Measurements from ENCODE around the gene DENND1B. TPM values are rescaled to one million over a fixed set of nuclear protein-coding genes. Genes with fewer than 3 reads are reported as not detected.

Gene DENND1B
- total and polyA plus RNA-seq, 9 of the 15 experiments (the other 6 are each of a cell fraction or from before 2014, with no cell fraction given) = 2.1 to 12.1 (median 7.5) TPM

GRCh38 chr1:197692965-197693364 lies 82.3 kb downstream of the DENND1B start (continued):
- TF ChIP-seq DEAF1 (CRISPR knock-in tag; IDR thresholded peaks at IDR 0.05) (peak; percentile 83), CTCF (IDR thresholded peaks at IDR 0.05 in 2 of 3, conservative IDR thresholded peaks at IDR 0.05 in 1 of 3; ENCODE audit: insufficient read depth in 2 of 3, low read depth in 1 of 3, low read length in 3 of 3) (peak in 2 of 3 experiments; percentile 25 to 60; a peak in 3 of 6 replicates), PCBP1 (IDR thresholded peaks at IDR 0.05; ENCODE audit: low read depth, low read length, poor library complexity, severe bottlenecking) (no peak)

DNA sequence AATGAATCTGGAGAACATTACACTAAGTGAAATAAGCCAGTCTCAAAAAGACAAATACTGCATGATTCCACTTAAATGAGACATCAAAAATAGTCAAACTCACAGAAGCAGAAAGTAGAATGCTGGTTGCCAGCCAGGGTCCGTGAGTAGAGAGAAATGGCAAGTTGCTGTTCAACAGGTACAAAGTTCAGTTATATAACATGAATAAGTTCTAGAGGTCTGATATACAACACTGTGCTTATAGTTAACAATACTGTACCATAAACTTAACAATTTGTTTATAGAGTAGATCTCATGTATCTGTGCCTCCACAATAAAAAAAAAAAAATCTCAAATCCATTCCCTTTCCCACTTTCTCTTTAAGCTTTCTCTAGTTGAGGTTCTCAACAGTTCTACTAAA lies 83.5 kb downstream of the DENND1B start:
- FAIRE-seq (no peak), DNase-seq (ENCODE audit: extremely low read depth in 1 of 4, low spot score in 3 of 4) (no peak), ATAC-seq (no peak)
- BruUV-seq (replicated peaks) = no TSS peak
- no peak overlapping the region for H3K27ac ChIP-seq (ENCODE audit: extremely low read depth, low read depth, low read length)
- no peaks in the 10 kb centered on the region for H3K4me1 ChIP-seq (replicated peaks in 1 of 2; ENCODE audit: control insufficient read depth in 2 of 2, insufficient read depth in 2 of 2, low read length in 2 of 2)
- TF ChIP-seq, protein P1, sequence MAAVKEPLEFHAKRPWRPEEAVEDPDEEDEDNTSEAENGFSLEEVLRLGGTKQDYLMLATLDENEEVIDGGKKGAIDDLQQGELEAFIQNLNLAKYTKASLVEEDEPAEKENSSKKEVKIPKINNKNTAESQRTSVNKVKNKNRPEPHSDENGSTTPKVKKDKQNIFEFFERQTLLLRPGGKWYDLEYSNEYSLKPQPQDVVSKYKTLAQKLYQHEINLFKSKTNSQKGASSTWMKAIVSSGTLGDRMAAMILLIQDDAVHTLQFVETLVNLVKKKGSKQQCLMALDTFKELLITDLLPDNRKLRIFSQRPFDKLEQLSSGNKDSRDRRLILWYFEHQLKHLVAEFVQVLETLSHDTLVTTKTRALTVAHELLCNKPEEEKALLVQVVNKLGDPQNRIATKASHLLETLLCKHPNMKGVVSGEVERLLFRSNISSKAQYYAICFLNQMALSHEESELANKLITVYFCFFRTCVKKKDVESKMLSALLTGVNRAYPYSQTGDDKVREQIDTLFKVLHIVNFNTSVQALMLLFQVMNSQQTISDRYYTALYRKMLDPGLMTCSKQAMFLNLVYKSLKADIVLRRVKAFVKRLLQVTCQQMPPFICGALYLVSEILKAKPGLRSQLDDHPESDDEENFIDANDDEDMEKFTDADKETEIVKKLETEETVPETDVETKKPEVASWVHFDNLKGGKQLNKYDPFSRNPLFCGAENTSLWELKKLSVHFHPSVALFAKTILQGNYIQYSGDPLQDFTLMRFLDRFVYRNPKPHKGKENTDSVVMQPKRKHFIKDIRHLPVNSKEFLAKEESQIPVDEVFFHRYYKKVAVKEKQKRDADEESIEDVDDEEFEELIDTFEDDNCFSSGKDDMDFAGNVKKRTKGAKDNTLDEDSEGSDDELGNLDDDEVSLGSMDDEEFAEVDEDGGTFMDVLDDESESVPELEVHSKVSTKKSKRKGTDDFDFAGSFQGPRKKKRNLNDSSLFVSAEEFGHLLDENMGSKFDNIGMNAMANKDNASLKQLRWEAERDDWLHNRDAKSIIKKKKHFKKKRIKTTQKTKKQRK (IDR thresholded peaks at IDR 0.05; ENCODE audit: borderline replicate concordance, low read depth, low read length) = no peak
- TF ChIP-seq SMARCE1 (IDR thresholded peaks at IDR 0.05) = no peak
- TF ChIP-seq TFAM (CRISPR knock-in tag; conservative IDR thresholded peaks at IDR 0.05) = no peak
- TF ChIP-seq PRPF4 (IDR thresholded peaks at IDR 0.05; ENCODE audit: insufficient read depth, low read depth, low read length, poor library complexity, severe bottlenecking) = no peak
- no peak for TF ChIP-seq CHD1 (IDR thresholded peaks at IDR 0.05; ENCODE audit: low read length)
- no peak for TF ChIP-seq MXI1 (IDR thresholded peaks at IDR 0.05; ENCODE audit: low read depth, low read length)
- TF ChIP-seq ZNF133 (CRISPR knock-in tag; IDR thresholded peaks at IDR 0.05) = no peak
- TF ChIP-seq ERF (CRISPR knock-in tag; IDR thresholded peaks at IDR 0.05) = no peak
- TF ChIP-seq ZNF212 (CRISPR knock-in tag; IDR thresholded peaks at IDR 0.05) = no peak
- TF ChIP-seq ZNF436 (CRISPR knock-in tag; IDR thresholded peaks at IDR 0.05) = no peak
- no peak for TF ChIP-seq RBM25 (IDR thresholded peaks at IDR 0.05; ENCODE audit: low read depth, low read length, severe bottlenecking)
- ChIA-PET POLR2A (no interaction called here), CTCF (ENCODE audit: low intra/inter-chr PET ratio) (interaction anchor here (0.7 kb wide), 1 partner anchor 478 kb away, joined by 4 read pairs; no protein-coding TSS in a partner anchor)
- H3K79me2 ChIP-seq (ENCODE audit: control insufficient read depth, insufficient read depth, low read length) = no peaks in the 10 kb centered on the region
- H3K9me1 ChIP-seq (ENCODE audit: control insufficient read depth, insufficient read depth, low read length) = no peaks in the 10 kb centered on the region
- no peak overlapping the region for H3K4me2 ChIP-seq (ENCODE audit: insufficient read depth, low read length)
- no peaks in the 10 kb centered on the region; the same call in 1 of the 2 replicates for H3K9me3 ChIP-seq (replicated peaks; ENCODE audit: control insufficient read depth, insufficient read depth, low read depth, low read length)
- H3K9ac ChIP-seq (ENCODE audit: insufficient read depth in 1 of 2, low read depth in 2 of 2, low read length in 2 of 2) = no peak overlapping the region
- H3K36me3 ChIP-seq (ENCODE audit: control insufficient read depth, insufficient read depth, low read length) = peaks cover 3% of the 10 kb centered on the region; the same call in 1 of the 3 replicates
- WGBS (ENCODE audit: insufficient coverage, low coverage, missing lambda C conversion rate) = 68% methylated on average over 1 of the region's 1 CpG
- in situ Hi-C loops (cut with MboI) = no loop called here
- no peaks in the 10 kb centered on the region for H3K27me3 ChIP-seq (ENCODE audit: control insufficient read depth in 2 of 2, insufficient read depth in 2 of 2, low read length in 2 of 2)
- H4K20me1 ChIP-seq (replicated peaks; ENCODE audit: control insufficient read depth, insufficient read depth, low read length) = no peaks in the 10 kb centered on the region
- no peak overlapping the region for H2AFZ ChIP-seq (ENCODE audit: low read depth, low read length)
- H3K4me3 ChIP-seq = no peak overlapping the region
- intact Hi-C loops (cut with micrococcal nuclease) = loop anchor here (2.0 to 5.0 kb wide), 2 partner anchors 75 to 233 kb away; no protein-coding TSS in a partner anchor
